ENCODE data around the gene ULK4. TPM values are rescaled to one million over a fixed set of nuclear protein-coding genes. Genes with fewer than 3 reads are reported as not detected.

ULK4 gene
- total RNA-seq, 1 experiment from 2014 or later = 6.3 TPM

GRCh38 chr3:41673650-41674049 lies 288.3 kb downstream of the ULK4 start:
- Histone ChIP-seq H3K4me3 (replicated peaks in 1 of 2; ENCODE audit: low read depth in 1 of 2, low read length in 2 of 2) (no peak overlapping the region), H3K27ac (ENCODE audit: low read depth, low read length) (no peak overlapping the region), H3K4me2 (ENCODE audit: low read length) (no peak overlapping the region), H3K9ac (ENCODE audit: low read length) (no peak overlapping the region), H3K9me3 (ENCODE audit: control insufficient read depth in 1 of 2, insufficient read depth in 1 of 2, low read depth in 1 of 2, low read length in 2 of 2) (no peaks in the 10 kb centered on the region), H3K79me2 (ENCODE audit: insufficient read depth, low read length) (no peaks in the 10 kb centered on the region), H3K9me2 (ENCODE audit: insufficient read depth) (no peaks in the 10 kb centered on the region), H3K27me3 (ENCODE audit: insufficient read depth, low read length) (no peaks in the 10 kb centered on the region), H3K36me3 (ENCODE audit: control insufficient read depth in 1 of 2, insufficient read depth in 2 of 2, low read length in 2 of 2) (no peaks in the 10 kb centered on the region), H4K20me1 (ENCODE audit: insufficient read depth) (no peaks in the 10 kb centered on the region), H3K4me1 (ENCODE audit: control insufficient read depth in 1 of 2, insufficient read depth in 2 of 2, low read length in 2 of 2) (no peaks in the 10 kb centered on the region), H2AFZ (ENCODE audit: low read depth, low read length, poor library complexity, severe bottlenecking) (no peak overlapping the region)
- intact Hi-C loops (cut with micrococcal nuclease) = no loop called here
- RAD21 ChIA-PET (ENCODE audit: low non-redundant PET in 1 of 2, low total read pairs in 2 of 2, uncharacterized antibody in 2 of 2, unreplicated experiment in 2 of 2) = no interaction called here
- TF ChIP-seq CBX3 (IDR thresholded peaks at IDR 0.05; ENCODE audit: low read depth) (no peak), CTCF (IDR thresholded peaks at IDR 0.05 in 2 of 3, conservative IDR thresholded peaks at IDR 0.05 in 1 of 3; ENCODE audit: borderline replicate concordance in 1 of 3, insufficient read depth in 1 of 3, low read depth in 2 of 3, low read length in 2 of 3) (no peak), YY1 (IDR thresholded peaks at IDR 0.05; ENCODE audit: extremely low read depth, insufficient replicate concordance, low read depth, low read length) (no peak), POLR2A (IDR thresholded peaks at IDR 0.05; ENCODE audit: borderline replicate concordance, extremely low read depth, insufficient read depth, insufficient read length) (no peak), EZH2 (IDR thresholded peaks at IDR 0.05) (no peak), EGR1 (IDR thresholded peaks at IDR 0.05; ENCODE audit: low read depth) (no peak)
- CTCF ChIA-PET = no interaction called here
- BruUV-seq (replicated peaks) = no TSS peak
- DNase-seq (ENCODE audit: low read depth, low spot score) (no peak), ATAC-seq (no peak)
- POLR2A ChIA-PET = no interaction called here

- no peak overlapping the region for H3K4me3 ChIP-seq (replicated peaks in 1 of 2; ENCODE audit: low read depth in 1 of 2, low read length in 2 of 2)
- intact Hi-C loops (cut with micrococcal nuclease) = no loop called here
- ATAC-seq (no peak), DNase-seq (ENCODE audit: low read depth, low spot score) (no peak)
- no TSS peak for BruUV-seq (replicated peaks)
- no peak overlapping the region for H3K4me2 ChIP-seq (ENCODE audit: low read length)
- no peaks in the 10 kb centered on the region for H4K20me1 ChIP-seq (ENCODE audit: insufficient read depth)
- no peaks in the 10 kb centered on the region for H3K9me3 ChIP-seq (ENCODE audit: control insufficient read depth in 1 of 2, insufficient read depth in 1 of 2, low read depth in 1 of 2, low read length in 2 of 2)
- no peak overlapping the region for H3K9ac ChIP-seq (ENCODE audit: low read length)
- no peak overlapping the region for H2AFZ ChIP-seq (ENCODE audit: low read depth, low read length, poor library complexity, severe bottlenecking)
- no peaks in the 10 kb centered on the region for H3K27me3 ChIP-seq (ENCODE audit: insufficient read depth, low read length)
- ChIA-PET POLR2A (no interaction called here), CTCF (no interaction called here), RAD21 (ENCODE audit: low non-redundant PET in 1 of 2, low total read pairs in 2 of 2, uncharacterized antibody in 2 of 2, unreplicated experiment in 2 of 2) (no interaction called here)
- no peak overlapping the region for H3K27ac ChIP-seq (ENCODE audit: low read depth, low read length)
- H3K9me2 ChIP-seq (ENCODE audit: insufficient read depth) = no peaks in the 10 kb centered on the region
- H3K36me3 ChIP-seq (ENCODE audit: control insufficient read depth in 1 of 2, insufficient read depth in 2 of 2, low read length in 2 of 2) = no peaks in the 10 kb centered on the region
- no peaks in the 10 kb centered on the region for H3K4me1 ChIP-seq (ENCODE audit: control insufficient read depth in 1 of 2, insufficient read depth in 2 of 2, low read length in 2 of 2)
- TF ChIP-seq YY1 (IDR thresholded peaks at IDR 0.05; ENCODE audit: extremely low read depth, insufficient replicate concordance, low read depth, low read length) (no peak), SIN3A (IDR thresholded peaks at IDR 0.05; ENCODE audit: low read depth) (no peak), CEBPB (IDR thresholded peaks at IDR 0.05; ENCODE audit: low read depth) (no peak), ZFX (IDR thresholded peaks at IDR 0.05) (no peak), EGR1 (IDR thresholded peaks at IDR 0.05; ENCODE audit: low read depth) (no peak), FOSL1 (IDR thresholded peaks at IDR 0.05; ENCODE audit: low read depth) (no peak), POLR2AphosphoS5 (IDR thresholded peaks at IDR 0.05; ENCODE audit: low read depth, low read length) (no peak), SP1 (IDR thresholded peaks at IDR 0.05; ENCODE audit: low read depth) (no peak), CBX3 (IDR thresholded peaks at IDR 0.05; ENCODE audit: low read depth) (no peak), SRF (IDR thresholded peaks at IDR 0.05; ENCODE audit: low read depth) (no peak), RAD21 (IDR thresholded peaks at IDR 0.05; ENCODE audit: low read depth) (no peak), ZBTB33 (IDR thresholded peaks at IDR 0.05; ENCODE audit: extremely low read depth, insufficient replicate concordance, low read length) (no peak), EZH2phosphoT487 (IDR thresholded peaks at IDR 0.05; ENCODE audit: borderline replicate concordance) (no peak), MAX (IDR thresholded peaks at IDR 0.05) (no peak), TCF7L2 (IDR thresholded peaks at IDR 0.05; ENCODE audit: borderline replicate concordance, extremely low read depth, insufficient read depth, insufficient read length) (no peak), EZH2 (IDR thresholded peaks at IDR 0.05) (no peak)
- no peaks in the 10 kb centered on the region for H3K79me2 ChIP-seq (ENCODE audit: insufficient read depth, low read length)
Observed at GRCh38 chr3:41668379-41668778, 293.5 kb downstream of the ULK4 start.
